GM19035 (cell line): ENCODE measurements around the gene ACSF3.
"Not testable (repeated sequence)": the region's sequence is repeated elsewhere in the genome, so short reads cannot be mapped to it uniquely, and the experiment has no call there.

ENCODE experiments used
- ATAC-seq: cut with Tn5 transposase; IDR thresholded peaks from one replicate; pipeline ENCODE4 v1.9.1; 2021; ENCODE audit not compliant: unreplicated experiment

Gene ACSF3

GRCh38 chr16:89172171-89172527, 78.5 kb downstream of the ACSF3 start:
- no peak for ATAC-seq

- no peak for ATAC-seq
Measured at GRCh38 chr16:89172528-89173173, 79.0 kb downstream of the ACSF3 start.

- ATAC-seq: no peak
Measured at GRCh38 chr16:89173174-89173921, 79.7 kb downstream of the ACSF3 start.

- ATAC-seq: no peak
Measured at GRCh38 chr16:89174055-89174827, 80.6 kb downstream of the ACSF3 start.

GRCh38 chr16:89174877-89175276, 81.2 kb downstream of the ACSF3 start:
- ATAC-seq: no peak

GRCh38 chr16:89175280-89176146, 81.9 kb downstream of the ACSF3 start:
- no peak for ATAC-seq

DNA sequence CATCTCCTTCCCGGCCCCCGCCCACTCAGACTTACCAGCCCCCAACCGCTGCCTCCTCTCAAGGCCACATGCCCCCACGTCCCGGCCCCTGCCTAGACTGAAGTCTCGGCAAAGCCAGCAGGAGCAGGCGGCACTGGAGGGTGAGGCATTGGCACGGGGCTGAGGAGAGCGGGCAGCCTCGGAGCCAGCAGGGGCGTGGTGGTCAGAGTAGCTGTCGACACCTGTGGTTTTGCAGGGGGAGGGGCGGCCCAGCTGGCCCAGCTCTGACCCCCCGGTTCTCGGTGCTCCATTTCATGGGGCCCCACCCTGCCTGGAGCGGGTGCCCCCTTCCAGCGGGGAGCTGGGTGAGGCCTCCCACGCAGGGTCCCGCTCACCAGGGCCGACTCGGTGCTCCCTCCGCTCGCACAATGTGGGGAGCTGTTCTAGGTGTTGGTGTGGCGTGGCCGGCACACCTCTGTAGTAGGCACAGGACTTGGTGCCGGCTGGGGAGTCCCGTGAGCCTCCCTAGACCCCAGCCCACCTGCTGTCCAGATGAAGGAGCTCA, 82.6 kb downstream of the ACSF3 start:
- no peak for ATAC-seq

- no peak for ATAC-seq
Measured at GRCh38 chr16:89176717-89177116, 83.1 kb downstream of the ACSF3 start.

GRCh38 chr16:89177501-89177900, 83.8 kb downstream of the ACSF3 start:
- no peak for ATAC-seq

- no peak for ATAC-seq
Measured at GRCh38 chr16:89178453-89179147, 84.9 kb downstream of the ACSF3 start.

- ATAC-seq: no peak
Measured at GRCh38 chr16:89179148-89179484, 85.5 kb downstream of the ACSF3 start.

GRCh38 chr16:89179656-89180315, 86.1 kb downstream of the ACSF3 start:
- no peak for ATAC-seq

DNA sequence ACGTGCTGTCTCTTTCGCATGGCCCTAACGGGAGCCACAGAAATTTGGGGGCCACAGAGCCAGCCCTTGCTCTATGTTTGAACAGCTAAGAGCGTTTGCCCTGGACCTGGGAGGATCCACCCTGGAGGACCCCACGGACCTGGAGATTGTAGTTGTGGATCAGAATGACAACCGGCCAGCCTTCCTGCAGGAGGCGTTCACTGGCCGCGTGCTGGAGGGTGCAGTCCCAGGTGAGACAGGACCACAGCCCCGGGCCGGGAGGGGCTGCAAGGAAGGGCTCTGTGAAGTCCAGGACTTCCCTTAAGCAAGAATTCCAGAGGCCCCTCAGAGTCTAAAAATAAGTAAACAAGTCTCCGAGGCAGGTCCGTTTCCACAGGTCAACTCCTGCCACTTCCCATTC, 89.8 kb downstream of the ACSF3 start:
- ATAC-seq: no peak

DNA sequence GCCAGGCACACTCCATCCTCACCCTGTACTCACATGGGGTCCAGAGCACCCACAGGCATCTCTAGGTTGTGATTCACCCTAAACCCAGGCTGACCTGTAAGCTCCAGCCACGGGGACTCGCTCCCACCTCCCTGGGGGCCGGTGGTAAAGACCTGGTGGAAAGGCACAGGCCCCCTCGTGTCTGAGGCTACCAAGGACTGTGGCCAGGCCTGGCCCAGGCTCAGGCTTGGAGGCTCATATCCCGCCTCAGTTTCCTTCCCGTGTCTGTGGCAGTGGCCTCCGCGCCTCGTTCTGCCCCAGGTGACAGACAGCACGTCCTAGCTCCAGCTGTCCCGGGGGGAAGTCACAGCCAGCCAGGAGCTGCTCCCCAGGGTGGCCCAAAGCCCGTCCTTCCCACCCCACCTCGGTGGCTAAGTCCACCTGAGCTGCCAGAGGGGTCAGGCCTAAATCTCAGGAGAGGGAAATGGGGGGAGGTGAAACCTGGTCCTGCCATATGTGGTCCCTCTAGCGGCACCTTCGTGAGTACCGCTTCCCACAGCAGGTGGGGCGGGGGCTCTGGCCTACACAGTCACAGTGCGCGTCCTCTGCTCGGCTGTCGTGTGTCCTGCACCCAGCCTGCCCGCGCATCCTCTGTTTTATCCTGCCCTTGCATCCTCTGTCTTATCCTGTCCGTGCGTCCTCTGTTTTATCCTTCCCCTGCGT, 90.5 kb downstream of the ACSF3 start:
- ATAC-seq: no peak

DNA sequence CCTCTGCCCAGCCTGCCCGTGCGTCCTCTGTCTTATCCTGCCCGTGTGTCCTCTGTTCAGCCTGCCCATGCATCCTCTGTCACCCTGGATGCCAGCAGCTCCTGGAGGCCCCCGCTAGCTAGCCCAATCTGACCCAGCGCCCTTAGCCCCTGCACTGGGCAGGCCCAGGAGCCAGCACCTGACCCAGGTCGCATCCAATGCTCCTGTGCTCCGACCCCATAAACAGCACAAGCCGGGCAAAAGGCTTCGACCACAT, 91.0 kb downstream of the ACSF3 start:
- no peak for ATAC-seq

GRCh38 chr16:89184933-89185794, 91.5 kb downstream of the ACSF3 start:
- no peak for ATAC-seq

DNA sequence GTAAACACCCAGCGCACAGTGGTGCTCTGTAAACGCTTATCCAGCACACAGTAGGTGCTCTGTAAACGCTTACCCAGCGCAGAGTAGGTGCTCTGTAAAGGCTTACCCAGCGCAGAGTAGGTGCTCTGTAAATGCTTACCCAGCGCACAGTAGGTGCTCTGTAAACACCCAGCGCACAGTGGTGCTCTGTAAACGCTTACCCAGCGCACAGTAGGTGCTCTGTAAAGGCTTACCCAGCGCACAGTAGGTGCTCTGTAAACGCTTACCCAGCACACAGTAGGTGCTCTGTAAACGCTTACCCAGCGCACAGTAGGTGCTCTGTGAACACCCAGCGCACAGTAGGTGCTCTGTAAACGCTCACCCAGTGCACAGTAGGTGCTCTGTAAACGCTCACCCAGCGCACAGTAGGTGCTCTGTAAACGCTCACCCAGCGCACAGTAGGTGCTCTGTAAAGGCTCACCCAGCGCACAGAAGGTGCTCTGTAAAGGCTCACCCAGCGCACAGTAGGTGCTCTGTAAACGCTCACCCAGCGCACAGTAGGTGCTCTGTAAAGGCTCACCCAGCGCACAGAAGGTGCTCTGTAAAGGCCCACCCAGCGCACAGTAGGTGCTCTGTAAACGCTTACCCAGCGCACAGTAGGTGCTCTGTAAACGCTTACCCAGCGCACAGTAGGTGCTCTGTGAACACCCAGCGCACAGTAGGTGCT, 92.4 kb downstream of the ACSF3 start:
- ATAC-seq: not testable (repeated sequence)

- ATAC-seq: not testable (repeated sequence)
Measured at GRCh38 chr16:89186593-89187031, 93.0 kb downstream of the ACSF3 start.
